B cell (primary cell): ENCODE results near the gene TFG. TPM values are rescaled to one million over a fixed set of nuclear protein-coding genes. Genes with fewer than 3 reads are reported as not detected.

Source experiments
- ATAC-seq: fragments of 200-7000 bp; cut with Tn5 transposase; one replicate; pipeline ENCODE4 v1.10.0; 2021; ENCODE audit warnings: low read depth, mild to moderate bottlenecking, moderate number of reproducible peaks, moderate library complexity
- CTCF ChIA-PET: fragments of 350-600 bp; sonication (Branson Sonifier 250); formaldehyde crosslinking; loops from one replicate; lab custom pipeline; 2021; ENCODE audit warnings: antibody characterized with exemption, inconsistent platforms; lab: Charles Lee
- POLR2A ChIA-PET: fragments of 350-600 bp; sonication (Branson Sonifier 250); formaldehyde crosslinking; loops from one replicate; lab custom pipeline; 2021; ENCODE audit warnings: antibody characterized with exemption; lab: Charles Lee
- DNase-seq: peaks from one replicate; pipeline ENCODE4 v3.0.0; 2013
- H2AFZ ChIP-seq: 2 replicates; pipeline ENCODE4 v1.6.1; 2012; ENCODE audit warnings: mild to moderate bottlenecking, low read depth, low read length; ENCODE audit not compliant: insufficient read depth, poor library complexity, severe bottlenecking
- H3K27ac ChIP-seq, 2 donors: 1 replicate in 1 of 2; 2 replicates in 1 of 2; pipeline ENCODE4 v1.5.1; 2012 to 2013; ENCODE audit warnings: low read length in 2 of 2, mild to moderate bottlenecking in 2 of 2, moderate library complexity in 1 of 2
- H3K27me3 ChIP-seq, 4 experiments: fragments of 200-600 bp in 1 of 4; sonication (generic) in 1 of 4; replicated peaks in 1 of 4; 1 replicate in 2 of 4; 2 replicates in 2 of 4; pipeline versions ENCODE4 v1.6.1 to v1.7.0; 2013 to 2016; ENCODE audit warnings: low read length in 3 of 4, mild to moderate bottlenecking in 2 of 4, mixed read lengths in 1 of 4, moderate library complexity in 1 of 4; ENCODE audit not compliant: insufficient read depth in 4 of 4, control insufficient read depth in 3 of 4; ENCODE audit errors: control extremely low read depth in 1 of 4
- H3K36me3 ChIP-seq, 2 experiments: replicated peaks in 1 of 2; 1 replicate in 1 of 2; 2 replicates in 1 of 2; pipeline versions ENCODE4 v1.6.1 to v1.7.1; 2013; ENCODE audit warnings: low read length in 1 of 2; ENCODE audit not compliant: insufficient read depth in 2 of 2, control insufficient read depth in 1 of 2; ENCODE audit errors: control extremely low read depth in 1 of 2, extremely low read depth in 1 of 2
- H3K4me1 ChIP-seq, 2 donors: fragments of 200-600 bp in 1 of 2; sonication (generic) in 1 of 2; 1 replicate in 1 of 2; 2 replicates in 1 of 2; pipeline versions ENCODE4 v1.5.1 to v1.6.1; 2013 to 2017; ENCODE audit warnings: low read length in 2 of 2; ENCODE audit not compliant: control insufficient read depth in 2 of 2, insufficient read depth in 2 of 2
- H3K4me2 ChIP-seq: replicated peaks from 2 replicates; pipeline ENCODE3; 2012; ENCODE audit warnings: mild to moderate bottlenecking, low read depth, low read length; ENCODE audit not compliant: poor library complexity, severe bottlenecking
- H3K4me3 ChIP-seq, 5 experiments: fragments of 200-600 bp in 1 of 5; sonication (generic) in 1 of 5; 1 replicate in 3 of 5; 2 replicates in 2 of 5; pipeline versions ENCODE4 v1.5.1 to v1.7.0; 2011 to 2016; ENCODE audit warnings: low read length in 4 of 5, mild to moderate bottlenecking in 4 of 5, low read depth in 2 of 5, control low read depth in 1 of 5, moderate library complexity in 1 of 5; ENCODE audit not compliant: insufficient read depth in 1 of 5; ENCODE audit errors: control extremely low read depth in 1 of 5, extremely low read depth in 1 of 5
- H3K79me2 ChIP-seq: fragments of 200-600 bp; sonication (generic); one replicate; pipeline ENCODE4 v1.6.0; 2016; ENCODE audit warnings: low read length; ENCODE audit not compliant: control insufficient read depth, insufficient read depth
- H3K9ac ChIP-seq: fragments of 200-600 bp; sonication (generic); 2 replicates; pipeline ENCODE4 v1.6.1; 2017; ENCODE audit warnings: mild to moderate bottlenecking, low read length, moderate library complexity
- H3K9me3 ChIP-seq, 3 donors: one replicate each; pipeline versions ENCODE4 v1.6.1 to v1.7.1; 2013; ENCODE audit warnings: low read length in 2 of 3; ENCODE audit not compliant: control insufficient read depth in 2 of 3, insufficient read depth in 1 of 3; ENCODE audit errors: control extremely low read depth in 1 of 3
- H4K20me1 ChIP-seq: 2 replicates; pipeline ENCODE4 v1.6.0; 2012; ENCODE audit warnings: mild to moderate bottlenecking, low read length; ENCODE audit not compliant: insufficient read depth, control insufficient read depth, poor library complexity, severe bottlenecking
- H3K27ac Mint-ChIP-seq: one replicate; pipeline ENCODE4 v1.8.0; 2021; ENCODE audit warnings: mixed read lengths
- H3K27me3 Mint-ChIP-seq: one replicate; pipeline ENCODE4 v1.8.0; 2021; ENCODE audit warnings: mixed read lengths
- H3K4me1 Mint-ChIP-seq: one replicate; pipeline ENCODE4 v1.8.0; 2021; ENCODE audit warnings: mixed read lengths
- H3K4me3 Mint-ChIP-seq: one replicate; pipeline ENCODE4 v1.8.0; 2021; ENCODE audit warnings: mixed read lengths
- H3K9me3 Mint-ChIP-seq: one replicate; pipeline ENCODE4 v1.8.0; 2022; ENCODE audit warnings: mixed read lengths; ENCODE audit not compliant: insufficient read depth
- CTCF ChIP-seq: fragments of 200-600 bp; IDR thresholded peaks from one replicate; pipeline ENCODE4 v1.8.0; 2022; ENCODE audit warnings: antibody characterized with exemption, mild to moderate bottlenecking
- EZH2 ChIP-seq: IDR thresholded peaks from 2 replicates; pipeline ENCODE4 v1.6.1; 2012; ENCODE audit warnings: borderline replicate concordance, low read depth, mild to moderate bottlenecking, moderate library complexity, low read length; ENCODE audit not compliant: insufficient read depth, poor library complexity, severe bottlenecking
- WGBS: methylation state at CpG from one replicate; pipeline ENCODE4 v1.1.5; 2013; ENCODE audit warnings: missing lambda C conversion rate; ENCODE audit not compliant: insufficient coverage; 5-methylcytosine and 5-hydroxymethylcytosine counted together
- intact Hi-C: fragments of 100-400 bp; cut with micrococcal nuclease; formaldehyde crosslinking; loops from one replicate; pipeline ENCODE4 v1.10.0; 2022
- polyA plus RNA-seq: library from polyadenylated mRNA; depleted of rRNA; stranded (reverse); fragments of >200 nt; gene quantifications from 2 replicates; pipeline ENCODE4 v1.2.3, GENCODE V29; 2012
- total RNA-seq, 2 donors: library from RNA; stranded (reverse); fragments of 120-200 nt in 1 of 2; gene quantifications; 1 replicate in 1 of 2; 2 replicates in 1 of 2; pipeline versions ENCODE4 v1.2.3 to v1.2.4, GENCODE V29; 2013 to 2022

Gene TFG
- total and polyA plus RNA-seq, 2 donors (not counting 1 experiment from before 2014, with no cell fraction given): 40.3 to 44.0 TPM

- intact Hi-C loops: no loop called here
- H3K4me2 ChIP-seq: no peak overlapping the region
- no peak overlapping the region for H3K4me3 Mint-ChIP-seq
- CTCF ChIA-PET: no interaction called here
- no peaks in the 10 kb centered on the region for H3K27me3 ChIP-seq
- H3K9me3 ChIP-seq: no peaks in the 10 kb centered on the region
- no peaks in the 10 kb centered on the region for H3K27me3 Mint-ChIP-seq
- H3K9me3 Mint-ChIP-seq: no peaks in the 10 kb centered on the region
- ATAC-seq (no peak), DNase-seq (no peak)
- H3K79me2 ChIP-seq: no peaks in the 10 kb centered on the region
- no peaks in the 10 kb centered on the region for H3K4me1 ChIP-seq
- no peak overlapping the region for H3K27ac ChIP-seq
- POLR2A ChIA-PET: no interaction called here
- TF ChIP-seq EZH2 (no peak), CTCF (no peak)
- H3K4me1 Mint-ChIP-seq: no peaks in the 10 kb centered on the region
- H3K4me3 ChIP-seq: no peak overlapping the region
- H3K9ac ChIP-seq: no peak overlapping the region
- no peaks in the 10 kb centered on the region for H3K36me3 ChIP-seq
- H2AFZ ChIP-seq: no peak overlapping the region
- H3K27ac Mint-ChIP-seq: no peak overlapping the region
- no peaks in the 10 kb centered on the region for H4K20me1 ChIP-seq
Measured at GRCh38 chr3:100779480-100779879, 70.2 kb downstream of the TFG start.

GRCh38 chr3:100780071-100780622, 70.9 kb downstream of the TFG start:
- no peaks in the 10 kb centered on the region for H3K27me3 Mint-ChIP-seq
- H3K4me1 ChIP-seq: no peaks in the 10 kb centered on the region
- CTCF ChIA-PET: no interaction called here
- H3K4me3 Mint-ChIP-seq: no peak overlapping the region
- no peak overlapping the region for H3K27ac ChIP-seq
- H3K27me3 ChIP-seq: no peaks in the 10 kb centered on the region
- no peaks in the 10 kb centered on the region for H3K9me3 ChIP-seq
- H3K9ac ChIP-seq: no peak overlapping the region
- no peaks in the 10 kb centered on the region for H4K20me1 ChIP-seq
- no peak for DNase-seq
- H3K9me3 Mint-ChIP-seq: no peaks in the 10 kb centered on the region
- POLR2A ChIA-PET: no interaction called here
- no peaks in the 10 kb centered on the region for H3K36me3 ChIP-seq
- no peaks in the 10 kb centered on the region for H3K4me1 Mint-ChIP-seq
- no peak overlapping the region for H2AFZ ChIP-seq
- ATAC-seq: no peak
- H3K79me2 ChIP-seq: no peaks in the 10 kb centered on the region
- intact Hi-C loops: no loop called here
- H3K27ac Mint-ChIP-seq: no peak overlapping the region
- H3K4me2 ChIP-seq: no peak overlapping the region
- TF ChIP-seq CTCF (no peak), EZH2 (no peak)
- whole genome bisulfite sequencing: no CpG with 5 or more reads among the region's 2 CpGs
- H3K4me3 ChIP-seq: no peak overlapping the region
